ENCODE measurements around the gene SMIM26.

Gene SMIM26

GRCh38 chr20:18587665-18588573, 20.7 kb downstream of the SMIM26 start, which contains the start of gene DTD1:
DTD1 (plus strand) TSS chr20:18588054; CDS start chr20:18588073, 19 bp downstream.
- peak; percentile 78 for DNase-seq

- DNase-seq, result no peak
These were observed 21.3 kb downstream of the SMIM26 start for GRCh38 chr20:18588574-18588933.

GRCh38 chr20:18589941-18590674, 22.9 kb downstream of the SMIM26 start:
- DNase-seq, result no peak

- DNase-seq, result no peak
These were observed 29.0 kb downstream of the SMIM26 start for GRCh38 chr20:18596270-18596669.

GRCh38 chr20:18609741-18610140, 42.5 kb downstream of the SMIM26 start:
- no peak for DNase-seq

- DNase-seq, result no peak
These were observed 44.3 kb downstream of the SMIM26 start for GRCh38 chr20:18611492-18611891.

- no peak for DNase-seq
These were observed 46.3 kb downstream of the SMIM26 start for GRCh38 chr20:18613553-18613952.

- no peak for DNase-seq
These were observed 47.0 kb downstream of the SMIM26 start for GRCh38 chr20:18614244-18614643.

- no peak for DNase-seq
These were observed 47.9 kb downstream of the SMIM26 start for GRCh38 chr20:18615020-18615650.

Measured in NCI-H2171 treated with DMSO at 0.1 percent for 48 hours (cell line).